Measurements from ENCODE around the gene AGTPBP1.
"Not testable (repeated sequence)": the region's sequence is repeated elsewhere in the genome, so short reads cannot be mapped to it uniquely, and the experiment has no call there.

Gene AGTPBP1

GRCh38 chr9:85631809-85632208, 109.9 kb downstream of the AGTPBP1 start:
- in situ Hi-C loops (cut with HindIII; ENCODE audit: low sequenced_read_pairs): no loop called here

- in situ Hi-C loops (cut with HindIII; ENCODE audit: low sequenced_read_pairs): no loop called here
Observed at GRCh38 chr9:85630676-85631075, 111.1 kb downstream of the AGTPBP1 start.

- in situ Hi-C loops (cut with HindIII; ENCODE audit: low sequenced_read_pairs): no loop called here
Observed at GRCh38 chr9:85617141-85617670, 124.5 kb downstream of the AGTPBP1 start.

GRCh38 chr9:85615792-85616191, 126.0 kb downstream of the AGTPBP1 start:
- in situ Hi-C loops (cut with HindIII; ENCODE audit: low sequenced_read_pairs): no loop called here

- in situ Hi-C loops (cut with HindIII; ENCODE audit: low sequenced_read_pairs): no loop called here
Observed at GRCh38 chr9:85610074-85610860, 131.5 kb downstream of the AGTPBP1 start.

- in situ Hi-C loops (cut with HindIII; ENCODE audit: low sequenced_read_pairs): no loop called here
Observed at GRCh38 chr9:85605905-85606304, 135.8 kb downstream of the AGTPBP1 start.

- in situ Hi-C loops (cut with HindIII; ENCODE audit: low sequenced_read_pairs): no loop called here
Observed at GRCh38 chr9:85603936-85604335, 137.8 kb downstream of the AGTPBP1 start.

- in situ Hi-C loops (cut with HindIII; ENCODE audit: low sequenced_read_pairs): no loop called here
Observed at GRCh38 chr9:85602742-85603141, 139.0 kb downstream of the AGTPBP1 start.

GRCh38 chr9:85600675-85601263, 141.0 kb downstream of the AGTPBP1 start:
- in situ Hi-C loops (cut with HindIII; ENCODE audit: low sequenced_read_pairs): no loop called here

- in situ Hi-C loops (cut with HindIII; ENCODE audit: low sequenced_read_pairs): no loop called here
Observed at GRCh38 chr9:85599540-85600105, 142.1 kb downstream of the AGTPBP1 start.

- in situ Hi-C loops (cut with HindIII; ENCODE audit: low sequenced_read_pairs): no loop called here
Observed at GRCh38 chr9:85594316-85594715, 147.4 kb downstream of the AGTPBP1 start.

- in situ Hi-C loops (cut with HindIII; ENCODE audit: low sequenced_read_pairs): no loop called here
Observed at GRCh38 chr9:85586684-85587083, 155.1 kb downstream of the AGTPBP1 start.

GRCh38 chr9:85577353-85577952, 164.3 kb downstream of the AGTPBP1 start:
- in situ Hi-C loops (cut with HindIII; ENCODE audit: low sequenced_read_pairs): no loop called here

GRCh38 chr9:85575868-85576267, 165.9 kb downstream of the AGTPBP1 start:
- in situ Hi-C loops (cut with HindIII; ENCODE audit: low sequenced_read_pairs): no loop called here

- in situ Hi-C loops (cut with HindIII; ENCODE audit: low sequenced_read_pairs): not testable (repeated sequence)
Observed at GRCh38 chr9:85573546-85573945, 168.2 kb downstream of the AGTPBP1 start.

GRCh38 chr9:85572917-85573316, 168.8 kb downstream of the AGTPBP1 start:
- in situ Hi-C loops (cut with HindIII; ENCODE audit: low sequenced_read_pairs): not testable (repeated sequence)

GRCh38 chr9:85569988-85570387, 171.8 kb downstream of the AGTPBP1 start:
- in situ Hi-C loops (cut with HindIII; ENCODE audit: low sequenced_read_pairs): no loop called here

- in situ Hi-C loops (cut with HindIII; ENCODE audit: low sequenced_read_pairs): no loop called here
Observed at GRCh38 chr9:85559526-85559925, 182.2 kb downstream of the AGTPBP1 start.

- in situ Hi-C loops (cut with HindIII; ENCODE audit: low sequenced_read_pairs): no loop called here
Observed at GRCh38 chr9:85554349-85554748, 187.4 kb downstream of the AGTPBP1 start.

- in situ Hi-C loops (cut with HindIII; ENCODE audit: low sequenced_read_pairs): no loop called here
Observed at GRCh38 chr9:85553475-85553874, 188.3 kb downstream of the AGTPBP1 start.

- in situ Hi-C loops (cut with HindIII; ENCODE audit: low sequenced_read_pairs): no loop called here
Observed at GRCh38 chr9:85547599-85547998, 194.2 kb downstream of the AGTPBP1 start.

GRCh38 chr9:85543196-85543595, 198.6 kb downstream of the AGTPBP1 start:
- in situ Hi-C loops (cut with HindIII; ENCODE audit: low sequenced_read_pairs): no loop called here

All from DLD1 (cell line).